Ovary (tissue), 9 donors: ENCODE results near the gene C5orf52. TPM values are rescaled to one million over a fixed set of nuclear protein-coding genes. Genes with fewer than 3 reads are reported as not detected.
"Not testable (repeated sequence)": the region's sequence is repeated elsewhere in the genome, so short reads cannot be mapped to it uniquely, and the experiment has no call there.

Experiments
- DNase-seq, 5 donors: peaks; one replicate each; pipeline ENCODE4 v3.0.0-alpha.2; 2019 to 2020
- H3K27ac ChIP-seq, 2 donors: fragments of 200-600 bp; one replicate each; pipeline versions ENCODE4 v1.5.1 to v1.8.0; 2019 to 2022
- H3K27me3 ChIP-seq: fragments of 200-600 bp; one replicate; pipeline ENCODE4 v1.8.0; 2022
- H3K36me3 ChIP-seq: fragments of 200-600 bp; sonication (generic); one replicate; pipeline ENCODE4 v1.5.1; 2019
- H3K4me1 ChIP-seq: one replicate; pipeline ENCODE4 v1.8.1; 2013; ENCODE audit warnings: mild to moderate bottlenecking, moderate library complexity; ENCODE audit not compliant: insufficient read depth
- H3K4me3 ChIP-seq: fragments of 200-600 bp; sonication (generic); one replicate; pipeline ENCODE4 v1.5.1; 2017
- H3K9me3 ChIP-seq, 2 donors: fragments of 200-600 bp in 1 of 2; sonication (generic) in 1 of 2; one replicate each; pipeline versions ENCODE4 v1.5.1 to v1.8.1; 2013 to 2019; ENCODE audit warnings: mild to moderate bottlenecking in 1 of 2, moderate library complexity in 1 of 2
- EP300 ChIP-seq: sonication (generic); formaldehyde crosslinking; IDR thresholded peaks from one replicate; pipeline ENCODE4 v1.6.1; 2017; ENCODE audit warnings: antibody characterized with exemption
- POLR2A ChIP-seq: fragments of 450-650 bp; IDR thresholded peaks from one replicate; pipeline ENCODE4 v1.6.1; 2017; ENCODE audit warnings: antibody characterized with exemption, mild to moderate bottlenecking, moderate library complexity
- WGBS, 3 donors: extraction: QIAGEN DNeasy Blood & Tissue Kit in 1 of 3; methylation state at CpG; one replicate each; pipeline versions ENCODE4 v1.1.5 to v1.1.7; 2013 to 2017; 5-methylcytosine and 5-hydroxymethylcytosine counted together
- intact Hi-C, 4 donors: fragments of 100-400 bp; cut with DNase I; formaldehyde crosslinking; loops; one replicate each; pipeline versions ENCODE4 v1.11.0 to v1.15.1; 2022 to 2023
- polyA plus RNA-seq, 2 donors: library from polyadenylated mRNA; stranded (reverse); fragments of 200-250 nt in 1 of 2; fragments of 350-450 nt in 1 of 2; fragmentation: Illumina TruSeq in 1 of 2; extraction: RNeasy Lipid Tissue Mini Kit (QIAGEN cat#74804) in 1 of 2; gene quantifications; one replicate each; pipeline ENCODE4 v1.2.3, GENCODE V29; 2013 to 2014
- total RNA-seq, 7 donors: library from RNA; depleted of rRNA in 2 of 7; stranded (reverse); fragments of >200 nt in 2 of 7; fragmentation: NEBNext Ultra II Directional in 3 of 7; extraction: Animal tissue kit (Norgen Biotek cat#: 25700) in 3 of 7; gene quantifications; one replicate each; pipeline versions ENCODE4 v1.1.0 to v1.2.4, GENCODE V29; 2016 to 2023
- TF ChIP-seq, protein P1 (sequence below), 3 donors: fragments of 450-650 bp in 2 of 3; fragments of 200-600 bp in 1 of 3; IDR thresholded peaks; one replicate each; pipeline versions ENCODE4 v1.5.1 to v1.8.0; 2016 to 2022; ENCODE audit warnings: antibody characterized with exemption in 3 of 3, mild to moderate bottlenecking in 1 of 3
- donor health status: DM: no; HTN: no; CAD: no; lungs with moderate emphysema.
- donor health status: DM: no; HTN: no; CAD: no.
- donor health status: Bipolar disorder and iron deficiency.
- donor health status: DM: yes; HTN: yes; CAD: no.
- donor health status: DM: no; HTN: no; CAD: no.
- donor health status: DM: yes; HTN: yes; CAD: no.

C5orf52 gene
- total and polyA plus RNA-seq, 9 donors = not detected

- Histone ChIP-seq H3K4me3 (no peak overlapping the region), H3K9me3 (no peaks in the 10 kb centered on the region), H3K27ac (no peak overlapping the region), H3K36me3 (no peaks in the 10 kb centered on the region), H3K27me3 (no peaks in the 10 kb centered on the region), H3K4me1 (peaks cover 3% of the 10 kb centered on the region)
- TF ChIP-seq, protein P1, sequence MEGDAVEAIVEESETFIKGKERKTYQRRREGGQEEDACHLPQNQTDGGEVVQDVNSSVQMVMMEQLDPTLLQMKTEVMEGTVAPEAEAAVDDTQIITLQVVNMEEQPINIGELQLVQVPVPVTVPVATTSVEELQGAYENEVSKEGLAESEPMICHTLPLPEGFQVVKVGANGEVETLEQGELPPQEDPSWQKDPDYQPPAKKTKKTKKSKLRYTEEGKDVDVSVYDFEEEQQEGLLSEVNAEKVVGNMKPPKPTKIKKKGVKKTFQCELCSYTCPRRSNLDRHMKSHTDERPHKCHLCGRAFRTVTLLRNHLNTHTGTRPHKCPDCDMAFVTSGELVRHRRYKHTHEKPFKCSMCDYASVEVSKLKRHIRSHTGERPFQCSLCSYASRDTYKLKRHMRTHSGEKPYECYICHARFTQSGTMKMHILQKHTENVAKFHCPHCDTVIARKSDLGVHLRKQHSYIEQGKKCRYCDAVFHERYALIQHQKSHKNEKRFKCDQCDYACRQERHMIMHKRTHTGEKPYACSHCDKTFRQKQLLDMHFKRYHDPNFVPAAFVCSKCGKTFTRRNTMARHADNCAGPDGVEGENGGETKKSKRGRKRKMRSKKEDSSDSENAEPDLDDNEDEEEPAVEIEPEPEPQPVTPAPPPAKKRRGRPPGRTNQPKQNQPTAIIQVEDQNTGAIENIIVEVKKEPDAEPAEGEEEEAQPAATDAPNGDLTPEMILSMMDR (IDR thresholded peaks at IDR 0.05) = no peak
- TF ChIP-seq POLR2A = no peak
- no peak for TF ChIP-seq EP300
- 80 to 89% (median 85%) methylated on average over 4 to 6 of the region's 6 CpGs for WGBS, 3 donors
- DNase-seq = no peak
- intact Hi-C loops = no loop called here
These were observed 49.8 kb downstream of the C5orf52 start for GRCh38 chr5:157721159-157721558.

DNA sequence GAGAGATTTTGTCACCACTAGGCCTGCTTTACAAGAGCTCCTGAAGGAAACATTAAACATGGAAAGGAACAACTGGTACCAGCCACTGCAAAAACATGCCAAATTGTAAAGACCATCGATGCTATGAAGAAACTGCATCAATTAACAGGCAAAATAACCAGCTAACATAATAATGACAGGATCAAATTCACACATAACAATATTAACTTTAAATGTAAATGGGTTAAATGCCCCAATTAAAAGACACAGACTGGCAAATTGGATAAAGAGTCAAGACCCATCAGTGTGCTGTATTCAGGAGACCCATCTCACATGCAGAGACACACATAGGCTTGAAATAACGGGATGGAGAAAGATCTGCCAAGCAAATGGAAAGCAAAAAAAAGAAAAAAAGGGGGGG is 51.6 kb downstream of the C5orf52 start:
- intact Hi-C loops, H3K27ac ChIP-seq: not testable (repeated sequence)
- 88 to 93% (median 88%) methylated on average over 2 of the region's 2 CpGs for WGBS, 3 donors

GRCh38 chr5:157726607-157727006 is 55.3 kb downstream of the C5orf52 start:
- H3K27ac ChIP-seq, intact Hi-C loops, H3K9me3 ChIP-seq, H3K27me3 ChIP-seq, H3K4me1 ChIP-seq, H3K36me3 ChIP-seq, H3K4me3 ChIP-seq, DNase-seq: not testable (repeated sequence)
- WGBS, 3 donors = 93 to 98% (median 96%) methylated on average over 2 of the region's 2 CpGs

More for the DNA sequence above, 51.6 kb downstream of the C5orf52 start:
- H3K36me3 ChIP-seq, H3K4me3 ChIP-seq, H3K4me1 ChIP-seq, H3K9me3 ChIP-seq, H3K27me3 ChIP-seq, DNase-seq: not testable (repeated sequence)

DNA sequence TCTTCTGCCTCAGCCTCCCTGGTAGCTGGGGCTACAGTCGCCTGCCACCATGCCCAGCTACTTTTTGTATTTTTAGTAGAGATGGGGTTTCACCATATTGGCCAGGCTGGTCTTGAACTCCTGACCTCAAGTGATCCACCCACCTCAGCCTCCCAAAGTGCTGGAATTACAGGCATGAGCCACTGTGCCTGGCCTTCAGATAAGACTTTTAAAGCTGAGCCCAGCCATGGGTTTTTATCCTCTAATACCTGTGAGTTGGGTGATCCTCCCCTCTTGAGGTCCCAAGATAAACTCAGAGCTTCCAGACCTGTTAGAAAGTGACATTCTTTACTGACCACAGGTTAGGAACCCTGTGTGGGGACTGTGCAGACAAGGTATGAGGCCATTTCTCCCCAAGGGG is 56.5 kb downstream of the C5orf52 start:
- WGBS, 3 donors = 77 to 100% (median 83%) methylated on average over 1 of the region's 1 CpG

More for the DNA sequence above, 56.5 kb downstream of the C5orf52 start:
- H3K9me3 ChIP-seq, H3K36me3 ChIP-seq, H3K4me3 ChIP-seq, H3K27ac ChIP-seq, H3K4me1 ChIP-seq, H3K27me3 ChIP-seq, DNase-seq, intact Hi-C loops: not testable (repeated sequence)

Other genes starting within 250 kb of the C5orf52 start
- under 1 TPM in 1 of 7 donors, not detected in 6; 0.80 TPM for gene NIPAL4, start 211.3 kb upstream of the C5orf52 start, total RNA-seq
- gene NIPAL4, start 211.3 kb upstream of the C5orf52 start, polyA plus RNA-seq = not detected
- gene ADAM19, start 95.8 kb upstream of the C5orf52 start, total RNA-seq = 10 to 100 TPM in 2 of 7 donors, 1 to 10 TPM in 5; 1.7 to 11.6 (median 3.0) TPM
- gene ADAM19, start 95.8 kb upstream of the C5orf52 start, polyA plus RNA-seq = 10 to 100 TPM in 1 of 2 donors, 1 to 10 TPM in 1; 1.6 to 10.1 TPM
- under 1 TPM in 3 of 7 donors, not detected in 4; 0.11 to 0.12 (median 0.12) TPM for gene SOX30, start 19.1 kb upstream of the C5orf52 start, total RNA-seq
- under 1 TPM; 0.11 to 0.15 TPM for gene SOX30, start 19.1 kb upstream of the C5orf52 start, polyA plus RNA-seq
- gene THG1L, start 59.9 kb downstream of the C5orf52 start, total RNA-seq = 10 to 100 TPM in 6 of 7 donors, 1 to 10 TPM in 1; 8.9 to 16.5 (median 14.3) TPM
- 10 to 100 TPM; 11.4 to 23.6 TPM for gene THG1L, start 59.9 kb downstream of the C5orf52 start, polyA plus RNA-seq
- gene LSM11, start 72.2 kb downstream of the C5orf52 start, total RNA-seq = 1 to 10 TPM; 2.4 to 6.0 (median 5.1) TPM
- gene LSM11, start 72.2 kb downstream of the C5orf52 start, polyA plus RNA-seq = 1 to 10 TPM; 2.9 to 5.5 TPM
- gene CLINT1, start 187.6 kb downstream of the C5orf52 start, total RNA-seq = 10 to 100 TPM; 40.5 to 67.8 (median 50.3) TPM
- gene CLINT1, start 187.6 kb downstream of the C5orf52 start, polyA plus RNA-seq = 10 to 100 TPM; 27.4 to 52.6 TPM